ENCODE data around the gene NR4A1. TPM values are rescaled to one million over a fixed set of nuclear protein-coding genes. Genes with fewer than 3 reads are reported as not detected.

Gene NR4A1
- total and polyA plus RNA-seq, 9 of the 15 experiments (the other 6 are each of a cell fraction or from before 2014, with no cell fraction given), result 0.07 to 4.7 (median 1.9) TPM; not detected in 1

- TF ChIP-seq, protein P1, sequence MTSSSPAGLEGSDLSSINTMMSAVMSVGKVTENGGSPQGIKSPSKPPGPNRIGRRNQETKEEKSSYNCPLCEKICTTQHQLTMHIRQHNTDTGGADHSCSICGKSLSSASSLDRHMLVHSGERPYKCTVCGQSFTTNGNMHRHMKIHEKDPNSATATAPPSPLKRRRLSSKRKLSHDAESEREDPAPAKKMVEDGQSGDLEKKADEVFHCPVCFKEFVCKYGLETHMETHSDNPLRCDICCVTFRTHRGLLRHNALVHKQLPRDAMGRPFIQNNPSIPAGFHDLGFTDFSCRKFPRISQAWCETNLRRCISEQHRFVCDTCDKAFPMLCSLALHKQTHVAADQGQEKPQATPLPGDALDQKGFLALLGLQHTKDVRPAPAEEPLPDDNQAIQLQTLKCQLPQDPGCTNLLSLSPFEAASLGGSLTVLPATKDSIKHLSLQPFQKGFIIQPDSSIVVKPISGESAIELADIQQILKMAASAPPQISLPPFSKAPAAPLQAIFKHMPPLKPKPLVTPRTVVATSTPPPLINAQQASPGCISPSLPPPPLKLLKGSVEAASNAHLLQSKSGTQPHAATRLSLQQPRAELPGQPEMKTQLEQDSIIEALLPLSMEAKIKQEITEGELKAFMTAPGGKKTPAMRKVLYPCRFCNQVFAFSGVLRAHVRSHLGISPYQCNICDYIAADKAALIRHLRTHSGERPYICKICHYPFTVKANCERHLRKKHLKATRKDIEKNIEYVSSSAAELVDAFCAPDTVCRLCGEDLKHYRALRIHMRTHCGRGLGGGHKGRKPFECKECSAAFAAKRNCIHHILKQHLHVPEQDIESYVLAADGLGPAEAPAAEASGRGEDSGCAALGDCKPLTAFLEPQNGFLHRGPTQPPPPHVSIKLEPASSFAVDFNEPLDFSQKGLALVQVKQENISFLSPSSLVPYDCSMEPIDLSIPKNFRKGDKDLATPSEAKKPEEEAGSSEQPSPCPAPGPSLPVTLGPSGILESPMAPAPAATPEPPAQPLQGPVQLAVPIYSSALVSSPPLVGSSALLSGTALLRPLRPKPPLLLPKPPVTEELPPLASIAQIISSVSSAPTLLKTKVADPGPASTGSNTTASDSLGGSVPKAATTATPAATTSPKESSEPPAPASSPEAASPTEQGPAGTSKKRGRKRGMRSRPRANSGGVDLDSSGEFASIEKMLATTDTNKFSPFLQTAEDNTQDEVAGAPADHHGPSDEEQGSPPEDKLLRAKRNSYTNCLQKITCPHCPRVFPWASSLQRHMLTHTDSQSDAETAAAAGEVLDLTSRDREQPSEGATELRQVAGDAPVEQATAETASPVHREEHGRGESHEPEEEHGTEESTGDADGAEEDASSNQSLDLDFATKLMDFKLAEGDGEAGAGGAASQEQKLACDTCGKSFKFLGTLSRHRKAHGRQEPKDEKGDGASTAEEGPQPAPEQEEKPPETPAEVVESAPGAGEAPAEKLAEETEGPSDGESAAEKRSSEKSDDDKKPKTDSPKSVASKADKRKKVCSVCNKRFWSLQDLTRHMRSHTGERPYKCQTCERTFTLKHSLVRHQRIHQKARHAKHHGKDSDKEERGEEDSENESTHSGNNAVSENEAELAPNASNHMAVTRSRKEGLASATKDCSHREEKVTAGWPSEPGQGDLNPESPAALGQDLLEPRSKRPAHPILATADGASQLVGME (CRISPR knock-in tag; IDR thresholded peaks at IDR 0.05), result no peak
- TF ChIP-seq ZNF592 (IDR thresholded peaks at IDR 0.05) (no peak), SIRT6 (IDR thresholded peaks at IDR 0.05; ENCODE audit: low read depth, low read length) (no peak), ATF1 (CRISPR knock-in tag; IDR thresholded peaks at IDR 0.05) (no peak), ATF1 (tag; IDR thresholded peaks at IDR 0.05) (0 out of 2 replicates have a peak, but pooled peaks have one; percentile 21), KDM4B (IDR thresholded peaks at IDR 0.05; ENCODE audit: borderline replicate concordance in 2 of 2, low read depth in 1 of 2) (no peak), NFIX (CRISPR knock-in tag; IDR thresholded peaks at IDR 0.05; ENCODE audit: low read depth) (no peak), MCM5 (IDR thresholded peaks at IDR 0.05; ENCODE audit: low read depth) (no peak), TOE1 (IDR thresholded peaks at IDR 0.05; ENCODE audit: borderline replicate concordance) (no peak), TOE1 (CRISPR knock-in tag; IDR thresholded peaks at IDR 0.05; ENCODE audit: borderline replicate concordance, low read depth) (no peak), PRDM10 (IDR thresholded peaks at IDR 0.05; ENCODE audit: partially characterized antibody) (peak; percentile 1), NRF1 (conservative IDR thresholded peaks at IDR 0.05 in 1 of 2, IDR thresholded peaks at IDR 0.05 in 1 of 2) (no peak)
Observed at GRCh38 chr12:52023976-52024688, 27.1 kb upstream of the NR4A1 start (continued).

All from K562 (cell line).